Measurements from ENCODE around the gene KBTBD13.
"Not testable (repeated sequence)": the region's sequence is repeated elsewhere in the genome, so short reads cannot be mapped to it uniquely, and the experiment has no call there.

KBTBD13 gene

GRCh38 chr15:65071381-65071811 is 5.2 kb upstream of the KBTBD13 start:
- no peak for DNase-seq

GRCh38 chr15:65072027-65072426 is 4.5 kb upstream of the KBTBD13 start:
- no peak for DNase-seq

GRCh38 chr15:65072617-65073016 is 3.9 kb upstream of the KBTBD13 start:
- DNase-seq: no peak

- DNase-seq: not testable (repeated sequence)
Observed at GRCh38 chr15:65074946-65075345, 1.6 kb upstream of the KBTBD13 start.

- DNase-seq: not testable (repeated sequence)
Observed at GRCh38 chr15:65075607-65076395, 745 bp upstream of the KBTBD13 start.

- DNase-seq: no peak
Observed at GRCh38 chr15:65077291-65077980, 890 bp downstream of the KBTBD13 start.

GRCh38 chr15:65077981-65078352 is 1.4 kb downstream of the KBTBD13 start:
- DNase-seq: no peak

- no peak for DNase-seq
Observed at GRCh38 chr15:65079580-65079979, 3.0 kb downstream of the KBTBD13 start.

- no peak for DNase-seq
Observed at GRCh38 chr15:65081270-65081669, 4.7 kb downstream of the KBTBD13 start.

- no peak for DNase-seq
Observed at GRCh38 chr15:65081758-65082157, 5.2 kb downstream of the KBTBD13 start.

GRCh38 chr15:65082303-65082953 is 5.9 kb downstream of the KBTBD13 start:
- DNase-seq: no peak

- no peak for DNase-seq
Observed at GRCh38 chr15:65083262-65083701, 6.7 kb downstream of the KBTBD13 start.

GRCh38 chr15:65084500-65085206 is 8.1 kb downstream of the KBTBD13 start:
- DNase-seq: no peak

GRCh38 chr15:65085207-65085753 is 8.7 kb downstream of the KBTBD13 start:
- no peak for DNase-seq

- no peak for DNase-seq
Observed at GRCh38 chr15:65085990-65086679, 9.6 kb downstream of the KBTBD13 start.

GRCh38 chr15:65086680-65087111 is 10.2 kb downstream of the KBTBD13 start:
- DNase-seq: no peak

- no peak for DNase-seq
Observed at GRCh38 chr15:65087411-65087810, 10.9 kb downstream of the KBTBD13 start.

GRCh38 chr15:65087873-65088642 is 11.5 kb downstream of the KBTBD13 start:
- no peak for DNase-seq

- DNase-seq: no peak
Observed at GRCh38 chr15:65088643-65089021, 12.1 kb downstream of the KBTBD13 start.

GRCh38 chr15:65089206-65089824 is 12.8 kb downstream of the KBTBD13 start:
- no peak for DNase-seq

Measured in NCI-H524 treated with DMSO at 0.1 percent for 48 hours (cell line).